Progenitor cell of endocrine pancreas (in vitro differentiated cells): ENCODE data around the gene RGL3. TPM values are rescaled to one million over a fixed set of nuclear protein-coding genes. Genes with fewer than 3 reads are reported as not detected.
A peak's percentile ranks its signal among the peaks of the same experiment; 100 is the strongest.

Experiments
- DNase-seq: peaks from one replicate; pipeline ENCODE4 v3.0.0; 2021; ENCODE audit warnings: low spot score; ENCODE audit not compliant: unreplicated experiment
- H3K27ac Mint-ChIP-seq: 2 replicates; pipeline ENCODE4 v1.8.0; 2021; ENCODE audit warnings: mild to moderate bottlenecking, moderate library complexity, mixed read lengths
- H3K27me3 Mint-ChIP-seq: 2 replicates; pipeline ENCODE4 v1.8.0; 2021; ENCODE audit warnings: mixed read lengths
- H3K36me3 Mint-ChIP-seq: 2 replicates; pipeline ENCODE4 v1.8.0; 2022; ENCODE audit warnings: mixed read lengths; ENCODE audit not compliant: insufficient read depth
- H3K4me1 Mint-ChIP-seq: 2 replicates; pipeline ENCODE4 v1.8.0; 2021; ENCODE audit warnings: low read depth, mixed read lengths
- H3K4me3 Mint-ChIP-seq: 2 replicates; pipeline ENCODE4 v1.8.0; 2021; ENCODE audit warnings: low read depth, mild to moderate bottlenecking, moderate library complexity, mixed read lengths
- H3K9me3 Mint-ChIP-seq: 2 replicates; pipeline ENCODE4 v1.8.0; 2021; ENCODE audit warnings: low read depth, mixed read lengths
- total RNA-seq: library from RNA; stranded (reverse); gene quantifications from 2 replicates; pipeline ENCODE4 v1.2.1, GENCODE V29; 2021
- TF ChIP-seq, protein P1 (sequence below): fragments of 200-600 bp; sonication (generic); IDR thresholded peaks from one replicate; pipeline ENCODE4 v1.5.0; 2021; ENCODE audit warnings: antibody characterized with exemption, mild to moderate bottlenecking; ENCODE audit not compliant: unreplicated experiment

The RGL3 gene
- total RNA-seq, 1 donor from 2014 or later = 284 TPM

DNA sequence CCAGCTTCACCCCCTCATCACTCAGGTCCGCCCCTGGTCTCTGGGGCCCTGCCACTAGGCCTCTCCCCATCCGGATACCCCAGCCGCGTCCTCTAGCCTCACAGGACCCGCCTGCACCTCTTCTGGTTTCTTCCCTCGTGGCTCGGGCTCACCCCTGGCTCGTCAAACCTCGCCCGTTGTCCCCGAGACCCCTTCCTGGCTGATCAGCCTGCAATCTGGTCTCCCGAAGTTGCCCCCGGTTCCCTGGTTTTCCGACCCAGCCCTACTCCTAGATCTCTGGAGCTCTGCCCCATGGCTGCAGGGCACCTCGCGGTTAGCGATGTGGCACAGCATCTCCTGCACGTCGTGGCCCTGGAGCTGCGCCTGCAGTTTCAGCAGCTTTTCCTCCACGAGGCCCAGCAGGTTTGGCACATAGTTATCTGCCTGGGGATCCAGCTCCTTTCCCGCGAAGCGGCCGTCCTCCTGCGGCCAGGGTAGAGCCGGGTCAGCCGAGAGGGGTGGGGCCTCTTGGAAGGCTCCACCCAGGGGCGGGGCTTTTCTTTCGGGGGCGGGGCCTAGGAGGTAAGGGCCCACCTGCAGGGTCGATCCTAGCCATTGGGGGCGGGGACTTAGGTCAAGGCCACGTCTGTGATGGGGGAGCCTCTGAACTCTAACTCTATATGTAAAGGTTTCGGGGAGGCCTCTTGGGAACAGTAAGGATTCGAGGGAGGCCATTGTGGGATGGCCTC is 2.4 kb upstream of the RGL3 start:
- peak overlapping the region; percentile 55 for H3K4me3 Mint-ChIP-seq
- peak overlapping the region; percentile 62 for H3K27ac Mint-ChIP-seq
- H3K36me3 Mint-ChIP-seq = no peaks in the 10 kb centered on the region
- no peaks in the 10 kb centered on the region for H3K9me3 Mint-ChIP-seq
- H3K27me3 Mint-ChIP-seq = peaks cover 35% of the 10 kb centered on the region
- peaks cover 9% of the 10 kb centered on the region for H3K4me1 Mint-ChIP-seq
- no peak for DNase-seq
- TF ChIP-seq, protein P1, sequence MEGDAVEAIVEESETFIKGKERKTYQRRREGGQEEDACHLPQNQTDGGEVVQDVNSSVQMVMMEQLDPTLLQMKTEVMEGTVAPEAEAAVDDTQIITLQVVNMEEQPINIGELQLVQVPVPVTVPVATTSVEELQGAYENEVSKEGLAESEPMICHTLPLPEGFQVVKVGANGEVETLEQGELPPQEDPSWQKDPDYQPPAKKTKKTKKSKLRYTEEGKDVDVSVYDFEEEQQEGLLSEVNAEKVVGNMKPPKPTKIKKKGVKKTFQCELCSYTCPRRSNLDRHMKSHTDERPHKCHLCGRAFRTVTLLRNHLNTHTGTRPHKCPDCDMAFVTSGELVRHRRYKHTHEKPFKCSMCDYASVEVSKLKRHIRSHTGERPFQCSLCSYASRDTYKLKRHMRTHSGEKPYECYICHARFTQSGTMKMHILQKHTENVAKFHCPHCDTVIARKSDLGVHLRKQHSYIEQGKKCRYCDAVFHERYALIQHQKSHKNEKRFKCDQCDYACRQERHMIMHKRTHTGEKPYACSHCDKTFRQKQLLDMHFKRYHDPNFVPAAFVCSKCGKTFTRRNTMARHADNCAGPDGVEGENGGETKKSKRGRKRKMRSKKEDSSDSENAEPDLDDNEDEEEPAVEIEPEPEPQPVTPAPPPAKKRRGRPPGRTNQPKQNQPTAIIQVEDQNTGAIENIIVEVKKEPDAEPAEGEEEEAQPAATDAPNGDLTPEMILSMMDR = no peak

DNA sequence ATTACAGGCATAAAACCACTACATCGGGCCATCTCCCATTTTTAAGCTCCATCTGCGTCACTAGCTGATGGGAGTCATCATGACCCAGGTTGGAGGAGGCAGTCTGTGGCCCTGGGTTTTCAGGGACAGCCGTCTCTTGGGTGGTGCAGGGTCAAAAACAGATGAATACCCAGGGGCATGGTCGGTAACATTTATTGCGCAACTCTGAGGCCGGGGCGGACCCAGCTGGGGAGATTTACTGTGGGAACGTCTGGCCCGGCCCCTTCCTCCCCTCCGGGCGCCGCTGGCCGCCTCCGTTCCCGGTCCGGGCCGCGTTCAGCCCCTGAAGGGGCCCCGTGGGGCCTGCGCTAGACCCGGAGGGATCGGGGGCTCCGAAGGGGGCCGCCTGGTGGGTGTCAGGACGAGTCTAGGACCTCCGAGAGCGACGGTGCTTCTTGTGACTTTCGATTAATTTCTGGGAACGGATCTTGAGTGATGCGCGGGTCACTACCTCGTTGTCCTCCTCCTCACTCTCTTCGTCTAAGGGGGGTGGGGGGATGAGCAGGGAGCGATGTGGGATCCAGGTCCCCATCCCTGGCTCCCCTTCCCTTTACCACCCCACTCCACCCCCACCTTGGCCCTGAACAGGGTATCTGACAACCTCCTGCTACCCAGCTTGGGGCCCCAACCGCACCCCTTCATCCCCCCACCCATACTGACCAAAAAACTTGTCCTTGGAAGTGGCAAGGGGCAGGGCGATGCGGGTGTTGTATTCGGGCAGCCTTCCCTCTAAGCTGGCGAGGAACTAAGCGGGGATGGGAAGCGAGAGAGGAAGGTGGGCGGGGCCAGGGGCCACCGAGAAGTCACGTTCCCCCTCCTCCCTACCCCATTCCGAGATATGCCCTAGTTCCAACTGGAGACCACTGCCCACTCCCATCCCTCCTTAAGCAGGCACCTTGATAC is 1.6 kb upstream of the RGL3 start:
- Mint-ChIP-seq H3K27ac (no peak overlapping the region), H3K36me3 (no peaks in the 10 kb centered on the region), H3K27me3 (peaks cover 35% of the 10 kb centered on the region), H3K9me3 (no peaks in the 10 kb centered on the region), H3K4me1 (peaks cover 9% of the 10 kb centered on the region), H3K4me3 (peak overlapping the region; percentile 59)
- TF ChIP-seq, protein P1 = no peak
- no peak for DNase-seq

DNA sequence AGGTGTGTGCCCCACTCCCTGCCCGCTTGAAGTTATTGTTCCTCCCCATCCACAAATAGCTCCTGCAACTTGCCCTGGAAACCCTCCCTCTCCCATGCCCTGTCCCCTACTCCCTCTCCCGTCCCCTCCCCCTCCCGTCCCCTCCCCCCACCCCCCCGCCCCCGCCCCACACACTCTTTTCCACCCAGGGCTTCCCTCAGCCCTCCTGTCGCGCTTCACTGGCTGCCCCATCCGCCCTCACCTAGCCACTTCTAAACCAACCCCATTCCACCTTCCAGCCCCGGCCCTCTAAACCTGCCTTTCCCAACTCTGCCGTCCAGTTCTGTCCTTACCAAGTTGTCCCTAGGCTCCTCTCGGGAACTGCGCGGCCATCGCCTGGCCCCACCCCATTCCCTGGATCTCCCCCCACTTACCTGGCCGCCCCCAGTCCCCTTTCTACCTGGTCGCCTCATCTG is 993 bp downstream of the RGL3 start:
- TF ChIP-seq, protein P1 = no peak
- Mint-ChIP-seq H3K36me3 (peaks cover 3% of the 10 kb centered on the region), H3K27me3 (peaks cover 26% of the 10 kb centered on the region), H3K4me3 (peak overlapping the region; percentile 90), H3K4me1 (peaks cover 9% of the 10 kb centered on the region), H3K27ac (peak overlapping the region; percentile 98), H3K9me3 (no peaks in the 10 kb centered on the region)
- no peak for DNase-seq

DNA sequence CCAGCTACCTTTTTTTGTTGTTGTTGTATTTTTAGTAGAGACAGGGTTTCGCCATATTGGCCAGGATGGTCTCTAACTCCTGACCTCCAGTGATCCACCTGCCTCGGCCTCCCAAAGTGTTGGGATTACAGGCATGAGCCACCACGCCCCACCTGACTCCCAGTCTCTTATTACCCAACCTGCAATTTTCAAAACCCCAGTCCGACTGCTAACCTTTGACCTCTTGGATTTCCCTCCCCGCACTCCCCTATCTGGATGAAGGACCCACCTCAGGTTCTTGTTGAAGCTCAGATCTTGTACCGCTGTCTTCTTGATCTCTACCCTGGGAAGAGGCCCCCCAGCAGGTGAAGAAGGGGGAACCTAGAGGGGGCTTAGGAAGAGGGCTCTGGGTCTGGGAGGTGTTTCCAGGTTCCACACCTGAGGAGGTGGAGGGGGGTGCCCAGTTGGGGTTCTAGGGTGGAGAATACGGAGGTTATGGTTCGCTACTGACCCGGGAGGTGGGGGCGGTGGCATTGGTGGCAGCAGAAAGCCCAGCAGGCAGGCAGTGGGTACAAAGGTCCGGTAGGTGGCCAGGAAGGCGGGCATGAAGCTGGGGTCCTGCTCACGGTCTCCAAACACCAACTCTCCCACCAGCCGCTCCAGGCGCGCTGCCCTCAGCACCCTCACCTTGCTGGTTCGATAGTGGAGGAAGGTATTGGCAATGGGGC is 2.6 kb downstream of the RGL3 start:
- H3K4me3 Mint-ChIP-seq = peak overlapping the region; percentile 16
- TF ChIP-seq, protein P1 = no peak
- H3K27ac Mint-ChIP-seq = peak overlapping the region; percentile 24
- no peak for DNase-seq
- peaks cover 9% of the 10 kb centered on the region for H3K4me1 Mint-ChIP-seq
- H3K9me3 Mint-ChIP-seq = no peaks in the 10 kb centered on the region
- peaks cover 4% of the 10 kb centered on the region for H3K36me3 Mint-ChIP-seq
- peaks cover 13% of the 10 kb centered on the region for H3K27me3 Mint-ChIP-seq

DNA sequence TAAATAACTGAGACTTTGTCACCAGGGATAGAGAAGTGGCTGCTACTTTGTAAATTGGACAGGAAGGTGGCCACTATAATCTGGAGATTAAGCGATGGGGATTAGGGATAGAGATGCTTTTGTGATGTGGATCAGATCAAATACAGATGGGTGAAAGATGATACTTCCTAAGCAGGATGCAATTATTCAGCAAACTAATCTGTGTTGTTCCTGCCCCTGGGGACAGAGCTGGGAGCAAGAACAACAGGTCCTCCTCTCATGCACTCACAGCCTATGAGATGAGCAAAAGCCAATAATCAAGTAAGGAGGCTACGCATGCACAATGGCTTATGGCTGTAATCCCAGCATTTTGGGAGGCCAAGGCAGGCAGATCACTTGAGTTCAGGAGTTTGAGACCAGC is 4.6 kb downstream of the RGL3 start:
- Mint-ChIP-seq H3K9me3 (no peaks in the 10 kb centered on the region), H3K4me1 (peaks cover 3% of the 10 kb centered on the region), H3K27me3 (no peaks in the 10 kb centered on the region), H3K36me3 (peaks cover 9% of the 10 kb centered on the region), H3K4me3 (no peak overlapping the region), H3K27ac (no peak overlapping the region)
- no peak for DNase-seq
- TF ChIP-seq, protein P1 = no peak
